ENCODE measurements around the gene CEP112. TPM values are rescaled to one million over a fixed set of nuclear protein-coding genes. Genes with fewer than 3 reads are reported as not detected.

The CEP112 gene
- total and polyA plus RNA-seq, 4 donors, result 1.1 to 4.9 (median 1.4) TPM

GRCh38 chr17:65666876-65667321 lies 525.0 kb downstream of the CEP112 start:
- Histone ChIP-seq H3K4me1 (ENCODE audit: control insufficient read depth in 4 of 4, insufficient read depth in 4 of 4, low read length in 3 of 4) (no peaks in the 10 kb centered on the region), H3K4me3 (ENCODE audit: low read depth in 1 of 3, low read length in 3 of 3) (no peak overlapping the region), H3K27ac (ENCODE audit: low read depth in 1 of 2, low read length in 2 of 2) (no peak overlapping the region), H3K9me3 (ENCODE audit: control insufficient read depth in 4 of 4, low read length in 3 of 4) (no peaks in the 10 kb centered on the region), H3K36me3 (ENCODE audit: control insufficient read depth in 4 of 4, insufficient read depth in 3 of 4, low read depth in 1 of 4, low read length in 3 of 4) (no peaks in the 10 kb centered on the region), H3K27me3 (ENCODE audit: control insufficient read depth in 4 of 4, insufficient read depth in 4 of 4, low read length in 3 of 4) (no peaks in the 10 kb centered on the region), H3K9ac (ENCODE audit: low read depth in 1 of 2, low read length in 2 of 2) (no peak overlapping the region)
- 93% methylated on average over 1 of the region's 1 CpG for WGBS
- no peak for TF ChIP-seq RXRA (IDR thresholded peaks at IDR 0.05)
- no peak for TF ChIP-seq ZBTB33 (IDR thresholded peaks at IDR 0.05)
- no peak for TF ChIP-seq EGR1 (IDR thresholded peaks at IDR 0.05; ENCODE audit: low read depth in 2 of 2)
- TF ChIP-seq CTCF (IDR thresholded peaks at IDR 0.05; ENCODE audit: low read depth, low read length, missing input control), result no peak
- no peak for TF ChIP-seq MAX (IDR thresholded peaks at IDR 0.05)
- no peak for TF ChIP-seq FOXA1 (IDR thresholded peaks at IDR 0.05)
- no peak for TF ChIP-seq YY1 (IDR thresholded peaks at IDR 0.05)
- TF ChIP-seq GABPA (IDR thresholded peaks at IDR 0.05 in 1 of 2, conservative IDR thresholded peaks at IDR 0.05 in 1 of 2), result no peak
- TF ChIP-seq HNF4G (IDR thresholded peaks at IDR 0.05), result no peak
- no peak for TF ChIP-seq HNF4A (conservative IDR thresholded peaks at IDR 0.05)
- TF ChIP-seq NR2F2 (IDR thresholded peaks at IDR 0.05), result no peak
- TF ChIP-seq JUND (IDR thresholded peaks at IDR 0.05), result no peak
- no peak for TF ChIP-seq FOXA2 (IDR thresholded peaks at IDR 0.05)
- no peak for TF ChIP-seq SP1 (IDR thresholded peaks at IDR 0.05)
- no peak for TF ChIP-seq RAD21 (IDR thresholded peaks at IDR 0.05)
- no peak for DNase-seq (ENCODE audit: low spot score)

GRCh38 chr17:65665966-65666365 lies 526.0 kb downstream of the CEP112 start:
- TF ChIP-seq HNF4G (IDR thresholded peaks at IDR 0.05), result no peak
- no peak for TF ChIP-seq CTCF (IDR thresholded peaks at IDR 0.05; ENCODE audit: low read depth, low read length, missing input control)
- Histone ChIP-seq H3K27me3 (ENCODE audit: control insufficient read depth in 4 of 4, insufficient read depth in 4 of 4, low read length in 3 of 4) (no peaks in the 10 kb centered on the region), H3K9ac (ENCODE audit: low read depth in 1 of 2, low read length in 2 of 2) (no peak overlapping the region), H3K4me3 (ENCODE audit: low read depth in 1 of 3, low read length in 3 of 3) (no peak overlapping the region), H3K9me3 (ENCODE audit: control insufficient read depth in 4 of 4, low read length in 3 of 4) (no peaks in the 10 kb centered on the region), H3K27ac (ENCODE audit: low read depth in 1 of 2, low read length in 2 of 2) (no peak overlapping the region), H3K36me3 (ENCODE audit: control insufficient read depth in 4 of 4, insufficient read depth in 3 of 4, low read depth in 1 of 4, low read length in 3 of 4) (no peaks in the 10 kb centered on the region), H3K4me1 (ENCODE audit: control insufficient read depth in 4 of 4, insufficient read depth in 4 of 4, low read length in 3 of 4) (no peaks in the 10 kb centered on the region)
- DNase-seq (ENCODE audit: low spot score), result no peak
- WGBS, result 88% methylated on average over 2 of the region's 2 CpGs

Measured in liver (tissue), 9 donors.